Sigmoid colon (tissue), 4 donors: ENCODE data around the gene FYB1.

ENCODE experiments used
- EP300 ChIP-seq, 4 donors: sonication (generic); formaldehyde crosslinking; IDR thresholded peaks; one replicate each; pipeline ENCODE4 v1.6.1; 2017; ENCODE audit warnings: antibody characterized with exemption in 4 of 4
- POLR2A ChIP-seq, 2 donors: fragments of 450-650 bp; IDR thresholded peaks; one replicate each; pipeline ENCODE4 v1.6.1; 2016; ENCODE audit warnings: antibody characterized with exemption in 2 of 2, mild to moderate bottlenecking in 2 of 2, moderate library complexity in 2 of 2
- POLR2AphosphoS5 ChIP-seq, 4 donors: sonication (generic); formaldehyde crosslinking; IDR thresholded peaks; one replicate each; pipeline ENCODE4 v1.6.1; 2017; ENCODE audit warnings: antibody characterized with exemption in 4 of 4
- TF ChIP-seq, protein P1 (sequence below), 4 experiments: fragments of 450-650 bp in 3 of 4; fragments of 200-600 bp in 1 of 4; IDR thresholded peaks; one replicate each; pipeline ENCODE4 v1.5.1; 2016 to 2019; ENCODE audit warnings: antibody characterized with exemption in 4 of 4, mild to moderate bottlenecking in 3 of 4, moderate library complexity in 2 of 4

DNA sequence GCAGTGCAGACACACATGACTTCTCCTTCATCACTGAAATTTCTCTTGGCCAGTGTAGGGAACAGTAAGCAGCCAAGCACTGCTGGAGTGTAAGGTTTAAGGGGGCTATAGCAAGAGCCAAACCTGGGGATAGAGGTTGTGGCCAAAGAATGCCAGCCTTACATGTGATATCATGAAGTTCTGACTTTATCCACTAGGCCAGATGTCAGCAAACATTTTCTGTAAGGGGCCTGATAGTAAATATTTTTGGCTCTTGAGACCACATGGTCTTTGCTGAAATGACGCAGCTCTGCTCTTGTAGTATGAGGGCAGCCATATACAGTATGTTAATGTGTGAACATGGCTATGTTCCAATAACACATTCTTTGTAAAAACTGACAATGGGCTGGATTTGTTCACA is 29.7 kb upstream of the FYB1 start:
- TF ChIP-seq, protein P1, sequence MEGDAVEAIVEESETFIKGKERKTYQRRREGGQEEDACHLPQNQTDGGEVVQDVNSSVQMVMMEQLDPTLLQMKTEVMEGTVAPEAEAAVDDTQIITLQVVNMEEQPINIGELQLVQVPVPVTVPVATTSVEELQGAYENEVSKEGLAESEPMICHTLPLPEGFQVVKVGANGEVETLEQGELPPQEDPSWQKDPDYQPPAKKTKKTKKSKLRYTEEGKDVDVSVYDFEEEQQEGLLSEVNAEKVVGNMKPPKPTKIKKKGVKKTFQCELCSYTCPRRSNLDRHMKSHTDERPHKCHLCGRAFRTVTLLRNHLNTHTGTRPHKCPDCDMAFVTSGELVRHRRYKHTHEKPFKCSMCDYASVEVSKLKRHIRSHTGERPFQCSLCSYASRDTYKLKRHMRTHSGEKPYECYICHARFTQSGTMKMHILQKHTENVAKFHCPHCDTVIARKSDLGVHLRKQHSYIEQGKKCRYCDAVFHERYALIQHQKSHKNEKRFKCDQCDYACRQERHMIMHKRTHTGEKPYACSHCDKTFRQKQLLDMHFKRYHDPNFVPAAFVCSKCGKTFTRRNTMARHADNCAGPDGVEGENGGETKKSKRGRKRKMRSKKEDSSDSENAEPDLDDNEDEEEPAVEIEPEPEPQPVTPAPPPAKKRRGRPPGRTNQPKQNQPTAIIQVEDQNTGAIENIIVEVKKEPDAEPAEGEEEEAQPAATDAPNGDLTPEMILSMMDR (IDR thresholded peaks at IDR 0.05): no peak
- TF ChIP-seq POLR2AphosphoS5 (IDR thresholded peaks at IDR 0.05): no peak
- no peak for TF ChIP-seq POLR2A (IDR thresholded peaks at IDR 0.05)
- no peak for TF ChIP-seq EP300 (IDR thresholded peaks at IDR 0.05)
